Neural progenitor cell (in vitro differentiated cells): ENCODE measurements around the gene ZNF385D. TPM values are rescaled to one million over a fixed set of nuclear protein-coding genes. Genes with fewer than 3 reads are reported as not detected.

Experiments used
- DNase-seq: peaks from one replicate; pipeline ENCODE4 v3.0.0-alpha.2; 2016; ENCODE audit warnings: low spot score
- H2AFZ ChIP-seq: fragments of 200-600 bp; sonication (generic); replicated peaks from 2 replicates; pipeline ENCODE4 v1.6.1; 2016; ENCODE audit warnings: antibody characterized with exemption
- H3F3A ChIP-seq: fragments of 200-600 bp; sonication (generic); 2 replicates; pipeline ENCODE4 v1.6.1; 2016; ENCODE audit warnings: antibody characterized with exemption, low read depth
- H3K27ac ChIP-seq: fragments of 200-600 bp; sonication (generic); 2 replicates; pipeline ENCODE4 v1.5.1; 2016; ENCODE audit warnings: mild to moderate bottlenecking
- H3K27me3 ChIP-seq: fragments of 200-600 bp; sonication (generic); 2 replicates; pipeline ENCODE4 v1.6.1; 2016; ENCODE audit warnings: mild to moderate bottlenecking, moderate library complexity
- H3K36me3 ChIP-seq: fragments of 200-600 bp; sonication (generic); 2 replicates; pipeline ENCODE4 v1.5.1; 2016
- H3K4me1 ChIP-seq: fragments of 200-600 bp; sonication (generic); 2 replicates; pipeline ENCODE4 v1.6.1; 2016; ENCODE audit warnings: mixed run types
- H3K4me2 ChIP-seq: fragments of 200-600 bp; sonication (generic); 2 replicates; pipeline ENCODE4 v1.6.1; 2016
- H3K4me3 ChIP-seq: fragments of 200-600 bp; sonication (generic); 2 replicates; pipeline ENCODE4 v1.5.1; 2016
- H3K79me2 ChIP-seq: fragments of 200-600 bp; sonication (generic); 2 replicates; pipeline ENCODE4 v1.6.1; 2016; ENCODE audit warnings: low read depth
- H3K9ac ChIP-seq: fragments of 200-600 bp; sonication (generic); 2 replicates; pipeline ENCODE4 v1.6.1; 2016
- H3K9me3 ChIP-seq: fragments of 200-600 bp; sonication (generic); 2 replicates; pipeline ENCODE4 v1.5.1; 2016; ENCODE audit warnings: low read depth
- H4K20me1 ChIP-seq: fragments of 200-600 bp; sonication (generic); 2 replicates; pipeline ENCODE4 v1.6.1; 2016; ENCODE audit warnings: low read depth
- H3K27ac Mint-ChIP-seq: 3 replicates; pipeline ENCODE4 v1.8.0; 2021; ENCODE audit warnings: mixed read lengths
- H3K27me3 Mint-ChIP-seq: 2 replicates; pipeline ENCODE4 v1.8.0; 2022; ENCODE audit warnings: low read depth, mild to moderate bottlenecking, inconsistent platforms, moderate library complexity, mixed read lengths; ENCODE audit not compliant: insufficient read depth
- H3K36me3 Mint-ChIP-seq: 3 replicates; pipeline ENCODE4 v1.8.0; 2021; ENCODE audit warnings: mixed read lengths
- H3K4me1 Mint-ChIP-seq: 3 replicates; pipeline ENCODE4 v1.8.0; 2021; ENCODE audit warnings: mixed read lengths
- H3K4me3 Mint-ChIP-seq: 3 replicates; pipeline ENCODE4 v1.8.0; 2021; ENCODE audit warnings: mild to moderate bottlenecking, moderate library complexity, mixed read lengths
- H3K9me3 Mint-ChIP-seq: 3 replicates; pipeline ENCODE4 v1.8.0; 2020; ENCODE audit warnings: mixed read lengths
- CTCF ChIP-seq: fragments of 200-600 bp; sonication (generic); IDR thresholded peaks from 2 replicates; pipeline ENCODE4 v1.5.1; 2017; ENCODE audit warnings: antibody characterized with exemption, mild to moderate bottlenecking
- EZH2 ChIP-seq: fragments of 200-600 bp; sonication (generic); IDR thresholded peaks from 2 replicates; pipeline ENCODE4 v1.6.1; 2017; ENCODE audit warnings: antibody characterized with exemption, mild to moderate bottlenecking, moderate library complexity
- EZH2phosphoT487 ChIP-seq: fragments of 200-600 bp; sonication (generic); IDR thresholded peaks from 2 replicates; pipeline ENCODE4 v1.6.1; 2017; ENCODE audit warnings: antibody characterized with exemption
- total RNA-seq: library from RNA; depleted of rRNA; stranded (reverse); fragments of >200 nt; gene quantifications from 2 replicates; pipeline ENCODE4 v1.2.3, GENCODE V29; 2015; ENCODE audit warnings: low replicate concordance

Gene ZNF385D
- total RNA-seq, 1 donor from 2014 or later = 4.4 TPM

GRCh38 chr3:21481991-21482390, 269.0 kb downstream of the ZNF385D start:
- TF ChIP-seq CTCF (no peak), EZH2phosphoT487 (no peak), EZH2 (no peak)
- no peaks in the 10 kb centered on the region for H3K27me3 Mint-ChIP-seq
- no peaks in the 10 kb centered on the region for H3K4me1 ChIP-seq
- H3K4me1 Mint-ChIP-seq = no peaks in the 10 kb centered on the region
- no peaks in the 10 kb centered on the region for H3K27me3 ChIP-seq
- no peak overlapping the region for H3K4me3 Mint-ChIP-seq
- H3K27ac Mint-ChIP-seq = no peak overlapping the region
- no peaks in the 10 kb centered on the region for H3K9me3 ChIP-seq
- no peaks in the 10 kb centered on the region for H4K20me1 ChIP-seq
- H3K4me2 ChIP-seq = no peak overlapping the region
- no peak overlapping the region for H3K4me3 ChIP-seq
- DNase-seq = no peak
- no peaks in the 10 kb centered on the region for H3F3A ChIP-seq
- no peaks in the 10 kb centered on the region for H3K36me3 Mint-ChIP-seq
- H3K9ac ChIP-seq = no peak overlapping the region
- no peak overlapping the region for H2AFZ ChIP-seq
- H3K9me3 Mint-ChIP-seq = no peaks in the 10 kb centered on the region
- H3K27ac ChIP-seq = no peak overlapping the region
- no peaks in the 10 kb centered on the region for H3K79me2 ChIP-seq
- no peaks in the 10 kb centered on the region for H3K36me3 ChIP-seq

- no peak overlapping the region for H3K27ac Mint-ChIP-seq
- H3K27me3 Mint-ChIP-seq = no peaks in the 10 kb centered on the region
- TF ChIP-seq CTCF = no peak
- no peak for TF ChIP-seq EZH2
- no peak for TF ChIP-seq EZH2phosphoT487
- Histone ChIP-seq H3K4me1 (no peaks in the 10 kb centered on the region), H3K4me2 (no peak overlapping the region), H3K79me2 (no peaks in the 10 kb centered on the region), H2AFZ (no peak overlapping the region), H3F3A (no peaks in the 10 kb centered on the region), H3K9me3 (no peaks in the 10 kb centered on the region), H3K27me3 (no peaks in the 10 kb centered on the region), H3K4me3 (no peak overlapping the region), H3K9ac (no peak overlapping the region), H3K27ac (no peak overlapping the region), H4K20me1 (no peaks in the 10 kb centered on the region), H3K36me3 (no peaks in the 10 kb centered on the region)
- no peak overlapping the region for H3K4me3 Mint-ChIP-seq
- H3K36me3 Mint-ChIP-seq = no peaks in the 10 kb centered on the region
- H3K4me1 Mint-ChIP-seq = no peaks in the 10 kb centered on the region
- H3K9me3 Mint-ChIP-seq = no peaks in the 10 kb centered on the region
- DNase-seq = no peak
Observed at GRCh38 chr3:21477541-21478288, 273.3 kb downstream of the ZNF385D start.

GRCh38 chr3:21466476-21466875, 284.5 kb downstream of the ZNF385D start:
- no peak overlapping the region for H3K9ac ChIP-seq
- Mint-ChIP-seq H3K9me3 (no peaks in the 10 kb centered on the region), H3K27me3 (no peaks in the 10 kb centered on the region), H3K36me3 (no peaks in the 10 kb centered on the region), H3K27ac (no peak overlapping the region), H3K4me1 (no peaks in the 10 kb centered on the region), H3K4me3 (no peak overlapping the region)
- no peaks in the 10 kb centered on the region for H3F3A ChIP-seq
- H3K4me3 ChIP-seq = no peak overlapping the region
- no peaks in the 10 kb centered on the region for H3K79me2 ChIP-seq
- no peaks in the 10 kb centered on the region for H3K4me1 ChIP-seq
- no peak for TF ChIP-seq CTCF
- no peak for TF ChIP-seq EZH2
- no peak for TF ChIP-seq EZH2phosphoT487
- H4K20me1 ChIP-seq = no peaks in the 10 kb centered on the region
- no peak overlapping the region for H2AFZ ChIP-seq
- no peaks in the 10 kb centered on the region for H3K36me3 ChIP-seq
- no peaks in the 10 kb centered on the region for H3K27me3 ChIP-seq
- no peak overlapping the region for H3K27ac ChIP-seq
- no peak for DNase-seq
- no peaks in the 10 kb centered on the region for H3K9me3 ChIP-seq
- H3K4me2 ChIP-seq = no peak overlapping the region
